Endothelial cell of umbilical vein (primary cell): Measurements from ENCODE around the gene DUSP22.

Experiments used
- POLR2A ChIP-seq: IDR thresholded peaks from 2 replicates; pipeline ENCODE4 v1.6.1; 2012; ENCODE audit warnings: low read depth, mild to moderate bottlenecking, control low read depth, low read length
- POLR2AphosphoS5 ChIP-seq: IDR thresholded peaks from 2 replicates; pipeline ENCODE4 v1.6.1; 2012; ENCODE audit warnings: low read depth, mild to moderate bottlenecking, control low read depth, low read length, moderate library complexity; ENCODE audit not compliant: insufficient read depth
- TF ChIP-seq, protein P1 (sequence below), 2 donors: IDR thresholded peaks; 1 replicate in 1 of 2; 2 replicates in 1 of 2; pipeline ENCODE4 v1.5.1; 2011; ENCODE audit warnings: low read length in 2 of 2, mild to moderate bottlenecking in 2 of 2, moderate library complexity in 2 of 2, control low read depth in 1 of 2, inconsistent platforms in 1 of 2, low read depth in 1 of 2; ENCODE audit not compliant: insufficient read depth in 1 of 2; ENCODE audit errors: extremely low read depth in 1 of 2

DNA sequence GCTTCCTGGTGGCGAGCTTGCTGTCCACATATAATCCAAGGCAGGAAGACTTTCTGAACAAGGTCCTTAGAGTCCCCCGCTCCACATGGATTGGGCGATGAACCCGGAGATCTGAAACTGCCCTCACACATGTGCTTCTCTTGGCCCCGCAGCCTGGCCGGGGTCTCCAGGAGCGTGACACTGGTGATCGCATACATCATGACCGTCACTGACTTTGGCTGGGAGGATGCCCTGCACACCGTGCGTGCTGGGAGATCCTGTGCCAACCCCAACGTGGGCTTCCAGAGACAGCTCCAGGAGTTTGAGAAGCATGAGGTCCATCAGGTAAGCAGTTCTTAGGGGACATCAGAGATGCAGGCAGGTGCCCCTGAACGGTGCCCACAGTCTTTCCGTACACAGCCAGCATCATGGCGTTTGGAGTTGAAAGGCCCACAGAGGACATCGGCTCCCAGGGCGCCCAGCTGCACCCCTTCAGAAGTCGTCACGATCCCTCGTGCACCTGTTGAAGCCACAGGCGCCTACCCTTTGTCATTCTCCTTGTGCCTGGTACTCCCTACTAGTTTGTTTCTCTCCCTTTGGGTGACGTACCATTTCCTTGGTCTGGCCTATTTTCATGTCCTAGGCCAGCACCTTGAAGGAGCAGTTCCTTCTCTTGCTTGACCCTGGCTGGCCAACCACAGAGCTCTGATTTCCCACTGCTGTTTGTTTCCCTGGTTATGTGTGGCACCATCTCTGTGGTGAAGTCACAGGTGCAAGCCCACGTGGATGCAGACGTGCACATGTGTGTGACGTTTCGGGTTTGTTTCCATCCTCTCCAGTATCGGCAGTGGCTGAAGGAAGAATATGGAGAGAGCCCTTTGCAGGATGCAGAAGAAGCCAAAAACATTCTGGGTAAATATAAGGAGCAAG is 55.9 kb downstream of the DUSP22 start:
- TF ChIP-seq, protein P1, sequence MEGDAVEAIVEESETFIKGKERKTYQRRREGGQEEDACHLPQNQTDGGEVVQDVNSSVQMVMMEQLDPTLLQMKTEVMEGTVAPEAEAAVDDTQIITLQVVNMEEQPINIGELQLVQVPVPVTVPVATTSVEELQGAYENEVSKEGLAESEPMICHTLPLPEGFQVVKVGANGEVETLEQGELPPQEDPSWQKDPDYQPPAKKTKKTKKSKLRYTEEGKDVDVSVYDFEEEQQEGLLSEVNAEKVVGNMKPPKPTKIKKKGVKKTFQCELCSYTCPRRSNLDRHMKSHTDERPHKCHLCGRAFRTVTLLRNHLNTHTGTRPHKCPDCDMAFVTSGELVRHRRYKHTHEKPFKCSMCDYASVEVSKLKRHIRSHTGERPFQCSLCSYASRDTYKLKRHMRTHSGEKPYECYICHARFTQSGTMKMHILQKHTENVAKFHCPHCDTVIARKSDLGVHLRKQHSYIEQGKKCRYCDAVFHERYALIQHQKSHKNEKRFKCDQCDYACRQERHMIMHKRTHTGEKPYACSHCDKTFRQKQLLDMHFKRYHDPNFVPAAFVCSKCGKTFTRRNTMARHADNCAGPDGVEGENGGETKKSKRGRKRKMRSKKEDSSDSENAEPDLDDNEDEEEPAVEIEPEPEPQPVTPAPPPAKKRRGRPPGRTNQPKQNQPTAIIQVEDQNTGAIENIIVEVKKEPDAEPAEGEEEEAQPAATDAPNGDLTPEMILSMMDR (IDR thresholded peaks at IDR 0.05; ENCODE audit: extremely low read depth in 1 of 2, insufficient read depth in 1 of 2, low read depth in 1 of 2, low read length in 2 of 2), result no peak
- TF ChIP-seq POLR2AphosphoS5 (no peak), POLR2A (no peak)
